K562 (cell line): Measurements from ENCODE around the gene E2F3. TPM values are rescaled to one million over a fixed set of nuclear protein-coding genes. Genes with fewer than 3 reads are reported as not detected.
A peak's percentile ranks its signal among the peaks of the same experiment; 100 is the strongest.

Source experiments
- ARNT ChIP-seq, 2 experiments: fragments of 450-650 bp; IDR thresholded peaks; 2 replicates each; pipeline ENCODE4 v1.6.1; 2016; ENCODE audit warnings: mild to moderate bottlenecking in 1 of 2
- ATF4 ChIP-seq: fragments of 450-650 bp; formaldehyde crosslinking; IDR thresholded peaks from 2 replicates; pipeline ENCODE4 v1.4.0; 2022; ENCODE audit warnings: mild to moderate bottlenecking, moderate library complexity
- CXXC5 ChIP-seq: fragments of 250-450 bp; sonication (Bioruptor Pico); IDR thresholded peaks from 2 replicates; pipeline ENCODE4 v1.8.0; 2022; ENCODE audit warnings: inconsistent platforms, mild to moderate bottlenecking, moderate library complexity
- FOXA3 ChIP-seq, 2 experiments: fragments of 450-650 bp in 1 of 2; sonication (generic) in 1 of 2; formaldehyde crosslinking; IDR thresholded peaks in 1 of 2; conservative IDR thresholded peaks in 1 of 2; 2 replicates each; pipeline versions ENCODE4 v1.4.0 to v1.8.0; 2020 to 2022; ENCODE audit warnings: mild to moderate bottlenecking in 2 of 2, missing genetic modification reagents in 1 of 2
- GATAD2B ChIP-seq: fragments of 450-650 bp; IDR thresholded peaks from 2 replicates; pipeline ENCODE4 v1.6.1; 2017; ENCODE audit warnings: mild to moderate bottlenecking, borderline replicate concordance
- HDAC6 ChIP-seq: IDR thresholded peaks from 2 replicates; pipeline ENCODE4 v1.6.1; 2012; ENCODE audit warnings: low read depth, mild to moderate bottlenecking, control low read depth, inconsistent platforms, low read length, moderate library complexity
- HNRNPK ChIP-seq: fragments of 200-400 bp; formaldehyde crosslinking; IDR thresholded peaks from one replicate; pipeline ENCODE4 v1.6.1; 2018; ENCODE audit warnings: mild to moderate bottlenecking, low read depth, low read length; ENCODE audit not compliant: poor library complexity, severe bottlenecking
- JUN ChIP-seq, 2 experiments: sonication (generic) in 1 of 2; formaldehyde crosslinking in 1 of 2; IDR thresholded peaks; 2 replicates each; pipeline versions ENCODE4 v1.6.1 to v1.8.0; 2012 to 2022; ENCODE audit warnings: borderline replicate concordance in 2 of 2, mild to moderate bottlenecking in 2 of 2, improper control_type of control experiment in 1 of 2, low read depth in 1 of 2, low read length in 1 of 2, missing genetic modification reagents in 1 of 2
- KLF16 ChIP-seq: IDR thresholded peaks from 2 replicates; pipeline ENCODE4 v1.6.1; 2016; ENCODE audit warnings: antibody characterized with exemption
- MEF2D ChIP-seq: conservative IDR thresholded peaks from 2 replicates; pipeline ENCODE4 v1.6.1; 2016; ENCODE audit warnings: low read depth, missing genetic modification characterization, missing compliant biosample characterization
- MIER1 ChIP-seq: fragments of 450-650 bp; IDR thresholded peaks from 2 replicates; pipeline ENCODE4 v1.6.1; 2016; ENCODE audit warnings: antibody characterized with exemption, mild to moderate bottlenecking, low read depth
- MTA3 ChIP-seq: fragments of 450-650 bp; formaldehyde crosslinking; IDR thresholded peaks from 2 replicates; pipeline ENCODE4 v1.6.1; 2017; ENCODE audit warnings: mild to moderate bottlenecking, borderline replicate concordance
- RNF219 ChIP-seq: fragments of 250-450 bp; sonication (Bioruptor Pico); IDR thresholded peaks from 2 replicates; pipeline ENCODE4 v1.5.0; 2022; ENCODE audit warnings: mild to moderate bottlenecking
- SNAPC5 ChIP-seq: fragments of 250-450 bp; sonication (Bioruptor Pico); IDR thresholded peaks from 2 replicates; pipeline ENCODE4 v1.8.0; 2021; ENCODE audit warnings: moderate library complexity, mild to moderate bottlenecking, inconsistent platforms
- SRSF1 ChIP-seq: fragments of 200-400 bp; formaldehyde crosslinking; IDR thresholded peaks from 2 replicates; pipeline ENCODE4 v1.6.1; 2017; ENCODE audit warnings: mild to moderate bottlenecking, low read depth, low read length, moderate library complexity
- STAT6 ChIP-seq: sonication (generic); formaldehyde crosslinking; IDR thresholded peaks from 2 replicates; pipeline ENCODE4 v1.8.1; 2023; ENCODE audit warnings: mild to moderate bottlenecking, missing genetic modification reagents
- TBL1XR1 ChIP-seq, 2 experiments: IDR thresholded peaks; 2 replicates each; pipeline ENCODE4 v1.6.1; 2012; ENCODE audit warnings: improper control_type of control experiment in 2 of 2, low read length in 2 of 2, mild to moderate bottlenecking in 1 of 2
- ZFP36 ChIP-seq: fragments of 150-350 bp; IDR thresholded peaks from 2 replicates; pipeline ENCODE4 v1.6.1; 2018; ENCODE audit warnings: low read length, low read depth; ENCODE audit not compliant: partially characterized antibody
- ZNF224 ChIP-seq: sonication (generic); formaldehyde crosslinking; IDR thresholded peaks from 2 replicates; pipeline ENCODE4 v1.8.0; 2022; ENCODE audit warnings: mild to moderate bottlenecking, missing genetic modification reagents
- ZNF253 ChIP-seq: fragments of 250-450 bp; sonication (Bioruptor Pico); conservative IDR thresholded peaks from 2 replicates; pipeline ENCODE4 v1.6.1; 2021; ENCODE audit warnings: mild to moderate bottlenecking
- ZNF75A ChIP-seq: fragments of 450-650 bp; formaldehyde crosslinking; IDR thresholded peaks from 2 replicates; pipeline ENCODE4 v1.4.0; 2020; ENCODE audit warnings: mild to moderate bottlenecking
- polyA plus RNA-seq, 8 experiments: library from polyadenylated mRNA; depleted of rRNA in 4 of 8; stranded (reverse) in 5 of 8; unstranded in 3 of 8; fragments of >200 nt; fragmentation: Nextera tagmentation in 2 of 8; fragmentation: Illumina TruSeq in 1 of 8; extraction: Ambion mirVana in 2 of 8; extraction: Trizol in 1 of 8; gene quantifications; 2 replicates each; pipeline versions ENCODE4 v1.2.1 to v1.2.3, GENCODE V29; 2011 to 2014; ENCODE audit warnings: inconsistent platforms in 1 of 8, missing spikeins in 1 of 8
- total RNA-seq, 7 experiments: library from RNA; depleted of rRNA in 6 of 7; stranded (reverse); fragments of >200 nt in 6 of 7; fragmentation: Illumina TruSeq in 2 of 7; extraction: Trizol in 2 of 7; gene quantifications; 2 replicates each; pipeline versions ENCODE4 v1.2.1 to v1.2.3, GENCODE V29; 2011 to 2021; ENCODE audit warnings: low replicate concordance in 1 of 7

E2F3 gene
- total and polyA plus RNA-seq, 9 of the 15 experiments (the other 6 are each of a cell fraction or from before 2014, with no cell fraction given) = 11.1 to 44.7 (median 27.2) TPM

- TF ChIP-seq JUN (IDR thresholded peaks at IDR 0.05; ENCODE audit: borderline replicate concordance, low read depth, low read length) (0 out of 2 replicates have a peak, but pooled peaks have one; percentile 7), JUN (CRISPR knock-in tag; IDR thresholded peaks at IDR 0.05; ENCODE audit: borderline replicate concordance) (0 out of 2 replicates have a peak, but pooled peaks have one; percentile 35), MIER1 (no peak), MEF2D (tag) (no peak), KLF16 (no peak), HNRNPK (peak; percentile 81), FOXA3 (CRISPR knock-in tag; conservative IDR thresholded peaks at IDR 0.05 in 1 of 2, IDR thresholded peaks at IDR 0.05 in 1 of 2) (0 out of 4 replicates have a peak, but pooled peaks of 1 of the 2 experiments have one; percentile 38), MTA3 (no peak), ARNT (IDR thresholded peaks at IDR 0.05) (no peak), ZNF75A (CRISPR knock-in tag) (no peak), RNF219 (no peak), SNAPC5 (CRISPR knock-in tag) (no peak), ZNF253 (CRISPR knock-in tag) (no peak), ZFP36 (no peak), HDAC6 (no peak), ZNF224 (CRISPR knock-in tag) (no peak), STAT6 (CRISPR knock-in tag) (no peak), GATAD2B (no peak), CXXC5 (CRISPR knock-in tag) (peak; percentile 71), SRSF1 (0 out of 2 replicates have a peak, but pooled peaks have one; percentile 13), ATF4 (CRISPR knock-in tag) (no peak), TBL1XR1 (IDR thresholded peaks at IDR 0.05; ENCODE audit: low read length in 2 of 2) (no peak; a peak in 2 of 4 replicates)
These were observed 1.5 kb downstream of the E2F3 start (continued) for GRCh38 chr6:20403070-20403765.
